ENCODE measurements around the gene CLDN5. TPM values are rescaled to one million over a fixed set of nuclear protein-coding genes. Genes with fewer than 3 reads are reported as not detected.

Gene CLDN5
- total RNA-seq, 4 donors from 2014 or later, result 94.9 to 170 (median 117) TPM

DNA sequence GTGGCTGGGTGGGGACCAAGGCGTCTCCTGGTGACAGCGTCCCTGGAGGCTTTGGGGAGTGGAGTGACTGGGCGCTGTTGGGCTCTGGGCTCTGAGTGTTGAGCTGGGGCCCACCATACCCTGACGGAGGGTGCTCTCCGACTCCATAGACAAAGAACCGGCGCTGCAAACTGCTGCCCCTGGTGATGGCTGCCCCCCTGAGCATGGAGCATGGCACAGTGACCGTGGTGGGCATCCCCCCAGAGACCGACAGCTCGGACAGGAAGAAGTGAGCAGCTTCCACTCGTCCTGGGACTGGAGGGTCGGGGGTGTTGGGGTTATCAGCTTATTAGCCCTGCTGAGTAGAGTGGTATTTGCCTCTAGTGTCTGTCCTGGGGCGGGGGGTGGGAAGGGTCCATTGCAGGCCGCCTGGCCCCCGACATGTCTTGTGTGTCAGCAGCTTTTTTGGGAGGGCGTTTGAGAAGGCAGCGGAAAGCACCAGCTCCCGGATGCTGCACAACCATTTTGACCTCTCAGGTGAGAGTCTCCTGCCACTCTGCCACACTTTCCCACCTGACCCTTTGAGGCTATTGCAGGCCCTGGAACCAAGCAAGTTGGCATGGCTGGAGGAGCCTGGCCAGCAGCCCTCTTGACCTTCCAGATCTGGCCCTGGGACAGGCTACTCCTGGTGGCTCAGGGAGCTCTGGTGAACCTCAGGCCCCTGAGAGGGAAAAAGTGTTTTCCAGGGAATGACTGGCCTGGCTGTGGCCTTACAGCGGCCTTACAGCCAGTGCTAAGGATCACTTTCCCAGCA is 7.6 kb downstream of the CLDN5 start:
- peak in 1 of 2 donors; percentile 84 for DNase-seq (ENCODE audit: low spot score in 2 of 2)
- 93 to 95% methylated on average over 14 of the region's 19 CpGs for WGBS, 2 donors
- no peak for TF ChIP-seq POLR2A (IDR thresholded peaks at IDR 0.05)
- TF ChIP-seq CTCF (IDR thresholded peaks at IDR 0.05), result no peak
- intact Hi-C loops (cut with DNase I; ENCODE audit: low total_unique reads), result no loop called here
- no peak overlapping the region for H3K4me3 ChIP-seq (ENCODE audit: low read depth, poor library complexity, severe bottlenecking)

- no peak overlapping the region for H3K4me3 ChIP-seq (ENCODE audit: low read depth, poor library complexity, severe bottlenecking)
- peak in 1 of 2 donors; percentile 84 for DNase-seq (ENCODE audit: low spot score in 2 of 2)
- intact Hi-C loops (cut with DNase I; ENCODE audit: low total_unique reads), result no loop called here
- 96% methylated on average over 12 of the region's 12 CpGs for WGBS, 2 donors
- TF ChIP-seq CTCF (IDR thresholded peaks at IDR 0.05), result no peak
- TF ChIP-seq POLR2A (IDR thresholded peaks at IDR 0.05), result no peak
Observed at GRCh38 chr22:19515654-19516377, 8.4 kb downstream of the CLDN5 start.

GRCh38 chr22:19514831-19515565 is 9.2 kb downstream of the CLDN5 start:
- intact Hi-C loops (cut with DNase I; ENCODE audit: low total_unique reads), result no loop called here
- no peak overlapping the region for H3K4me3 ChIP-seq (ENCODE audit: low read depth, poor library complexity, severe bottlenecking)
- no peak for TF ChIP-seq POLR2A (IDR thresholded peaks at IDR 0.05)
- TF ChIP-seq CTCF (IDR thresholded peaks at IDR 0.05), result no peak
- WGBS, 2 donors, result 92 to 93% methylated on average over 14 of the region's 14 CpGs
- DNase-seq (ENCODE audit: low spot score in 2 of 2), result peak in 1 of 2 donors; percentile 76

GRCh38 chr22:19513823-19514222 is 10.4 kb downstream of the CLDN5 start:
- intact Hi-C loops (cut with DNase I; ENCODE audit: low total_unique reads), result no loop called here
- DNase-seq (ENCODE audit: low spot score in 2 of 2), result no peak
- 49 to 75% methylated on average over 2 of the region's 2 CpGs for WGBS, 2 donors
- TF ChIP-seq POLR2A (IDR thresholded peaks at IDR 0.05) (no peak), CTCF (IDR thresholded peaks at IDR 0.05) (no peak)
- H3K4me3 ChIP-seq (ENCODE audit: low read depth, poor library complexity, severe bottlenecking), result no peak overlapping the region

GRCh38 chr22:19510919-19511341 is 13.3 kb downstream of the CLDN5 start:
- no peak for TF ChIP-seq CTCF (IDR thresholded peaks at IDR 0.05)
- no peak for TF ChIP-seq POLR2A (IDR thresholded peaks at IDR 0.05)
- intact Hi-C loops (cut with DNase I; ENCODE audit: low total_unique reads), result no loop called here

More at GRCh38 chr22:19510919-19511341, 13.3 kb downstream of the CLDN5 start:
- DNase-seq (ENCODE audit: low spot score in 2 of 2), result no peak
- WGBS, 2 donors, result 70 to 83% methylated on average over 2 of the region's 2 CpGs
- H3K4me3 ChIP-seq (ENCODE audit: low read depth, poor library complexity, severe bottlenecking), result no peak overlapping the region
